PC-3 (cell line): ENCODE results near the gene CEP128. TPM values are rescaled to one million over a fixed set of nuclear protein-coding genes. Genes with fewer than 3 reads are reported as not detected.

ENCODE experiments used
- ATAC-seq: fragments of 200-7000 bp; cut with Tn5 transposase; 2 replicates; pipeline ENCODE4 v1.9.1; 2020; ENCODE audit warnings: mild to moderate bottlenecking, moderate library complexity
- BruUV-seq: library from RNA; stranded (reverse); fragments of 400-500 nt; replicated peaks from 2 replicates; lab custom pipeline; 2021; lab: Mats Ljungman, UMichigan
- CTCF ChIA-PET: fragments of 300-600 bp; sonication (Branson Sonifier 250); formaldehyde crosslinking; loops from one replicate; lab custom pipeline; 2022; ENCODE audit warnings: antibody characterized with exemption; lab: Charles Lee
- POLR2A ChIA-PET: fragments of 300-600 bp; sonication (Branson Sonifier 250); formaldehyde crosslinking; loops from one replicate; lab custom pipeline; 2022; ENCODE audit warnings: antibody characterized with exemption; ENCODE audit not compliant: unreplicated experiment; lab: Charles Lee
- DNase-seq: peaks from one replicate; pipeline ENCODE4 v3.0.0-alpha.2; 2015
- H2AFZ ChIP-seq: fragments of 300-600 bp; sonication (generic); 2 replicates; pipeline ENCODE4 v1.6.0; 2016; ENCODE audit warnings: antibody characterized with exemption, low read length
- H3F3A ChIP-seq: fragments of 300-600 bp; sonication (generic); one replicate; pipeline ENCODE4 v1.6.0; 2017; ENCODE audit warnings: antibody characterized with exemption, low read length, control low read depth, mild to moderate bottlenecking; ENCODE audit not compliant: unreplicated experiment
- H3K27ac ChIP-seq: fragments of 300-600 bp; sonication (generic); 2 replicates; pipeline ENCODE4 v1.5.1; 2016; ENCODE audit warnings: mild to moderate bottlenecking, low read length
- H3K27me3 ChIP-seq: fragments of 300-600 bp; sonication (generic); 2 replicates; pipeline ENCODE4 v1.6.1; 2016; ENCODE audit warnings: low read length, mixed read lengths
- H3K36me3 ChIP-seq: fragments of 300-600 bp; sonication (generic); 2 replicates; pipeline ENCODE4 v1.6.1; 2016; ENCODE audit warnings: low read depth, mixed run types, low read length, mixed read lengths
- H3K4me1 ChIP-seq: fragments of 300-600 bp; sonication (generic); 2 replicates; pipeline ENCODE4 v1.5.1; 2016; ENCODE audit warnings: low read length; ENCODE audit not compliant: insufficient read depth
- H3K4me2 ChIP-seq: fragments of 300-600 bp; sonication (generic); 2 replicates; pipeline ENCODE4 v1.6.0; 2016; ENCODE audit warnings: low read length
- H3K4me3 ChIP-seq: fragments of 300-600 bp; sonication (generic); 2 replicates; pipeline ENCODE4 v1.5.1; 2016; ENCODE audit warnings: mild to moderate bottlenecking, low read length, mixed read lengths
- H3K79me2 ChIP-seq: fragments of 300-600 bp; sonication (generic); 2 replicates; pipeline ENCODE4 v1.6.1; 2017; ENCODE audit warnings: low read length, mixed read lengths
- H3K9ac ChIP-seq: fragments of 300-600 bp; sonication (generic); 2 replicates; pipeline ENCODE4 v1.6.0; 2016; ENCODE audit warnings: mild to moderate bottlenecking, low read length
- H3K9me2 ChIP-seq: fragments of 300-600 bp; sonication (generic); replicated peaks from 2 replicates; pipeline ENCODE4 v1.6.1; 2016; ENCODE audit warnings: mixed run types, low read length, mixed read lengths
- H3K9me3 ChIP-seq: fragments of 300-600 bp; sonication (generic); 2 replicates; pipeline ENCODE4 v1.6.1; 2016; ENCODE audit warnings: low read length, mixed read lengths
- H4K20me1 ChIP-seq: fragments of 300-600 bp; sonication (generic); 2 replicates; pipeline ENCODE4 v1.6.1; 2016; ENCODE audit warnings: low read length, mixed read lengths
- EZH2 ChIP-seq: fragments of 300-600 bp; sonication (generic); IDR thresholded peaks from one replicate; pipeline ENCODE4 v1.6.1; 2017; ENCODE audit warnings: antibody characterized with exemption, mild to moderate bottlenecking, low read length; ENCODE audit not compliant: unreplicated experiment
- EZH2phosphoT487 ChIP-seq: fragments of 300-600 bp; sonication (generic); IDR thresholded peaks from 2 replicates; pipeline ENCODE4 v1.6.1; 2018; ENCODE audit warnings: mild to moderate bottlenecking, antibody characterized with exemption, low read length, borderline replicate concordance
- intact Hi-C: fragments of 100-400 bp; cut with micrococcal nuclease; formaldehyde crosslinking; loops from 2 replicates; pipeline ENCODE4 v1.9.0; 2023
- total RNA-seq: library from RNA; depleted of rRNA; stranded (reverse); fragments of >200 nt; gene quantifications from 2 replicates; pipeline ENCODE4 v1.2.3, GENCODE V29; 2014
- TF ChIP-seq, protein P1 (sequence below): fragments of 300-600 bp; sonication (generic); conservative IDR thresholded peaks from 2 replicates; pipeline ENCODE4 v1.5.1; 2017; ENCODE audit warnings: antibody characterized with exemption, low read depth, mild to moderate bottlenecking, low read length

CEP128 gene
- total RNA-seq, 1 experiment from 2014 or later, result 11.6 TPM

DNA sequence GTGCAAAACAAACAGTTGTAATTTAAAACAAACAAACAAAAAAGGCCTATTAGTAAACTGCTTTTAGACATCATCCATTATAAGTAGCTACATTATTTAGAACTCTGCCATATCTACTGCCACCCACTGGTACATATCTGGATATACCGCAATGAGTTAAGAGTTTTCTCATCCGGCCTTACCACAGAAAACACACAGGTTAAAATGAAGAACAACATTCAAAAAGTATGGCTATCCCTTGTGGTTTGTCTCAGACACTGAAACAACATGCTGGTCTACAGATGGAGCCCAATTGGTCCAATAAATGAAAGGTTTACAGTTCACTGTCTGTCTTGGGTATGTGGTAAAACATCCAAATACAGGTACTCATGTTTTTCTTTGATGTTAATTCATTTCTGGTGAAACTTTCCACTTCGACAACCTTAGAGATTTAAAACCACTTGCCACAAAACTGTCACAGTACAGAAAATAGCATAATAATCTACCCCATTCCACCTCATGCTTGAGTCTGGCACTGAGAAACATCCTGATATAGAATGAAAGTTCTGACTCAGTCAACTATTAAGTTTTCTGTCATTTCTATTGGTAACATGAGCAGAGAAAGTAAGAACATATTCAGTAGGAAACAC lies 354.3 kb downstream of the CEP128 start:
- Histone ChIP-seq H2AFZ (peak overlapping the region; percentile 58), H3K9me3 (no peaks in the 10 kb centered on the region), H3K36me3 (no peaks in the 10 kb centered on the region), H3F3A (no peaks in the 10 kb centered on the region), H4K20me1 (no peaks in the 10 kb centered on the region), H3K27me3 (no peaks in the 10 kb centered on the region), H3K9me2 (no peaks in the 10 kb centered on the region), H3K4me3 (no peak overlapping the region), H3K27ac (peak overlapping the region; percentile 9; the same call in 1 of the 2 replicates), H3K9ac (no peak overlapping the region), H3K79me2 (no peaks in the 10 kb centered on the region), H3K4me2 (peak overlapping the region; percentile 3; the same call in 1 of the 2 replicates), H3K4me1 (peaks cover 36% of the 10 kb centered on the region)
- ATAC-seq (peak; percentile 35; the same call in 1 of the 2 replicates), DNase-seq (peak; percentile 66)
- ChIA-PET POLR2A (interaction anchor here (0.6 kb wide), 2 partner anchors 19 to 22 kb away, joined by 5 read pairs; no protein-coding TSS in a partner anchor), CTCF (interaction anchor here (0.5 to 1.6 kb wide), 5 partner anchors 64 to 1653 kb away, joined by 3 to 12 read pairs (median 4); no protein-coding TSS in a partner anchor)
- no TSS peak for BruUV-seq
- intact Hi-C loops, result loop anchor here (1.0 to 5.0 kb wide), 3 partner anchors 52 to 374 kb away; no protein-coding TSS in a partner anchor
- TF ChIP-seq EZH2phosphoT487 (no peak), EZH2 (no peak)
- TF ChIP-seq, protein P1, sequence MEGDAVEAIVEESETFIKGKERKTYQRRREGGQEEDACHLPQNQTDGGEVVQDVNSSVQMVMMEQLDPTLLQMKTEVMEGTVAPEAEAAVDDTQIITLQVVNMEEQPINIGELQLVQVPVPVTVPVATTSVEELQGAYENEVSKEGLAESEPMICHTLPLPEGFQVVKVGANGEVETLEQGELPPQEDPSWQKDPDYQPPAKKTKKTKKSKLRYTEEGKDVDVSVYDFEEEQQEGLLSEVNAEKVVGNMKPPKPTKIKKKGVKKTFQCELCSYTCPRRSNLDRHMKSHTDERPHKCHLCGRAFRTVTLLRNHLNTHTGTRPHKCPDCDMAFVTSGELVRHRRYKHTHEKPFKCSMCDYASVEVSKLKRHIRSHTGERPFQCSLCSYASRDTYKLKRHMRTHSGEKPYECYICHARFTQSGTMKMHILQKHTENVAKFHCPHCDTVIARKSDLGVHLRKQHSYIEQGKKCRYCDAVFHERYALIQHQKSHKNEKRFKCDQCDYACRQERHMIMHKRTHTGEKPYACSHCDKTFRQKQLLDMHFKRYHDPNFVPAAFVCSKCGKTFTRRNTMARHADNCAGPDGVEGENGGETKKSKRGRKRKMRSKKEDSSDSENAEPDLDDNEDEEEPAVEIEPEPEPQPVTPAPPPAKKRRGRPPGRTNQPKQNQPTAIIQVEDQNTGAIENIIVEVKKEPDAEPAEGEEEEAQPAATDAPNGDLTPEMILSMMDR, result peak; percentile 83

DNA sequence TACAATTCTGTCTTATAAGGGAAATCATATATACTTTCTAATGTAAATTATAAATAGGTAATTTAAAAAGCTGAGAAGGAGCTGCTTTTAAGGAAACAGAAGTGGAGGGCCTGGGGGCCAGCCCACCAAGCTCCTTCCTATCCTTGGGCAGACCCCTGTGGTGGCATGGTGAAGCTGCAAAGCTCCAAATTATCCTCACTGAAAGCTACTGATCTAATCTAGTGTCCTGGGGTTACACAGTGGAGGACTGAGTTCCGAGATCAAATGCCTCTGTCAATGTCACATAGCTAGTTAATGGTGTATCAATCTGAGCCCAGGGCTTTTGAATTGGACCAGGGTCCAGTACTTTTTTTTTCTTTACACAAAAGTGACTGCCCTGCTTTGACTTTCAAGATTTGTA lies 355.4 kb downstream of the CEP128 start:
- no TSS peak for BruUV-seq
- H4K20me1 ChIP-seq, result no peaks in the 10 kb centered on the region
- peak overlapping the region; percentile 57 for H3K27ac ChIP-seq
- no peak overlapping the region for H3K4me3 ChIP-seq
- no peak overlapping the region for H3K9ac ChIP-seq
- H3K4me1 ChIP-seq, result peaks cover 36% of the 10 kb centered on the region
- CTCF ChIA-PET, result interaction anchor here (1.3 to 1.8 kb wide), 3 partner anchors 63 to 776 kb away, joined by 3 to 5 read pairs (median 5); no protein-coding TSS in a partner anchor
- no peaks in the 10 kb centered on the region for H3K9me3 ChIP-seq
- no peaks in the 10 kb centered on the region for H3K36me3 ChIP-seq
- H3F3A ChIP-seq, result no peaks in the 10 kb centered on the region
- no peak overlapping the region; the same call in 1 of the 2 replicates for H3K4me2 ChIP-seq
- TF ChIP-seq EZH2, result no peak
- TF ChIP-seq EZH2phosphoT487, result no peak
- TF ChIP-seq, protein P1, result no peak
- H3K79me2 ChIP-seq, result no peaks in the 10 kb centered on the region
- intact Hi-C loops, result loop anchor here (2.0 to 5.0 kb wide), 2 partner anchors 53 to 201 kb away; no protein-coding TSS in a partner anchor
- no peak overlapping the region for H2AFZ ChIP-seq
- ATAC-seq (no peak), DNase-seq (no peak)
- no peaks in the 10 kb centered on the region for H3K27me3 ChIP-seq
- POLR2A ChIA-PET, result interaction anchor here (0.7 kb wide), 1 partner anchor 10 kb away, joined by 3 read pairs; no protein-coding TSS in a partner anchor
- H3K9me2 ChIP-seq, result no peaks in the 10 kb centered on the region
